B cell (primary cell): ENCODE results near the gene S100A3. TPM values are rescaled to one million over a fixed set of nuclear protein-coding genes. Genes with fewer than 3 reads are reported as not detected.
"Not testable (repeated sequence)": the region's sequence is repeated elsewhere in the genome, so short reads cannot be mapped to it uniquely, and the experiment has no call there.

Experiments used
- ATAC-seq: fragments of 200-7000 bp; cut with Tn5 transposase; one replicate; pipeline ENCODE4 v1.10.0; 2021; ENCODE audit warnings: low read depth, mild to moderate bottlenecking, moderate number of reproducible peaks, moderate library complexity
- CTCF ChIA-PET: fragments of 350-600 bp; sonication (Branson Sonifier 250); formaldehyde crosslinking; loops from one replicate; lab custom pipeline; 2021; ENCODE audit warnings: antibody characterized with exemption, inconsistent platforms; lab: Charles Lee
- POLR2A ChIA-PET: fragments of 350-600 bp; sonication (Branson Sonifier 250); formaldehyde crosslinking; loops from one replicate; lab custom pipeline; 2021; ENCODE audit warnings: antibody characterized with exemption; lab: Charles Lee
- DNase-seq: peaks from one replicate; pipeline ENCODE4 v3.0.0; 2013
- H2AFZ ChIP-seq: 2 replicates; pipeline ENCODE4 v1.6.1; 2012; ENCODE audit warnings: mild to moderate bottlenecking, low read depth, low read length; ENCODE audit not compliant: insufficient read depth, poor library complexity, severe bottlenecking
- H3K27ac ChIP-seq, 2 donors: 1 replicate in 1 of 2; 2 replicates in 1 of 2; pipeline ENCODE4 v1.5.1; 2012 to 2013; ENCODE audit warnings: low read length in 2 of 2, mild to moderate bottlenecking in 2 of 2, moderate library complexity in 1 of 2
- H3K27me3 ChIP-seq, 4 experiments: fragments of 200-600 bp in 1 of 4; sonication (generic) in 1 of 4; replicated peaks in 1 of 4; 1 replicate in 2 of 4; 2 replicates in 2 of 4; pipeline versions ENCODE4 v1.6.1 to v1.7.0; 2013 to 2016; ENCODE audit warnings: low read length in 3 of 4, mild to moderate bottlenecking in 2 of 4, mixed read lengths in 1 of 4, moderate library complexity in 1 of 4; ENCODE audit not compliant: insufficient read depth in 4 of 4, control insufficient read depth in 3 of 4; ENCODE audit errors: control extremely low read depth in 1 of 4
- H3K36me3 ChIP-seq, 2 experiments: replicated peaks in 1 of 2; 1 replicate in 1 of 2; 2 replicates in 1 of 2; pipeline versions ENCODE4 v1.6.1 to v1.7.1; 2013; ENCODE audit warnings: low read length in 1 of 2; ENCODE audit not compliant: insufficient read depth in 2 of 2, control insufficient read depth in 1 of 2; ENCODE audit errors: control extremely low read depth in 1 of 2, extremely low read depth in 1 of 2
- H3K4me1 ChIP-seq, 2 donors: fragments of 200-600 bp in 1 of 2; sonication (generic) in 1 of 2; 1 replicate in 1 of 2; 2 replicates in 1 of 2; pipeline versions ENCODE4 v1.5.1 to v1.6.1; 2013 to 2017; ENCODE audit warnings: low read length in 2 of 2; ENCODE audit not compliant: control insufficient read depth in 2 of 2, insufficient read depth in 2 of 2
- H3K4me2 ChIP-seq: replicated peaks from 2 replicates; pipeline ENCODE3; 2012; ENCODE audit warnings: mild to moderate bottlenecking, low read depth, low read length; ENCODE audit not compliant: poor library complexity, severe bottlenecking
- H3K4me3 ChIP-seq, 5 experiments: fragments of 200-600 bp in 1 of 5; sonication (generic) in 1 of 5; 1 replicate in 3 of 5; 2 replicates in 2 of 5; pipeline versions ENCODE4 v1.5.1 to v1.7.0; 2011 to 2016; ENCODE audit warnings: low read length in 4 of 5, mild to moderate bottlenecking in 4 of 5, low read depth in 2 of 5, control low read depth in 1 of 5, moderate library complexity in 1 of 5; ENCODE audit not compliant: insufficient read depth in 1 of 5; ENCODE audit errors: control extremely low read depth in 1 of 5, extremely low read depth in 1 of 5
- H3K79me2 ChIP-seq: fragments of 200-600 bp; sonication (generic); one replicate; pipeline ENCODE4 v1.6.0; 2016; ENCODE audit warnings: low read length; ENCODE audit not compliant: control insufficient read depth, insufficient read depth
- H3K9ac ChIP-seq: fragments of 200-600 bp; sonication (generic); 2 replicates; pipeline ENCODE4 v1.6.1; 2017; ENCODE audit warnings: mild to moderate bottlenecking, low read length, moderate library complexity
- H3K9me3 ChIP-seq, 3 donors: one replicate each; pipeline versions ENCODE4 v1.6.1 to v1.7.1; 2013; ENCODE audit warnings: low read length in 2 of 3; ENCODE audit not compliant: control insufficient read depth in 2 of 3, insufficient read depth in 1 of 3; ENCODE audit errors: control extremely low read depth in 1 of 3
- H4K20me1 ChIP-seq: 2 replicates; pipeline ENCODE4 v1.6.0; 2012; ENCODE audit warnings: mild to moderate bottlenecking, low read length; ENCODE audit not compliant: insufficient read depth, control insufficient read depth, poor library complexity, severe bottlenecking
- H3K27ac Mint-ChIP-seq: one replicate; pipeline ENCODE4 v1.8.0; 2021; ENCODE audit warnings: mixed read lengths
- H3K27me3 Mint-ChIP-seq: one replicate; pipeline ENCODE4 v1.8.0; 2021; ENCODE audit warnings: mixed read lengths
- H3K4me1 Mint-ChIP-seq: one replicate; pipeline ENCODE4 v1.8.0; 2021; ENCODE audit warnings: mixed read lengths
- H3K4me3 Mint-ChIP-seq: one replicate; pipeline ENCODE4 v1.8.0; 2021; ENCODE audit warnings: mixed read lengths
- H3K9me3 Mint-ChIP-seq: one replicate; pipeline ENCODE4 v1.8.0; 2022; ENCODE audit warnings: mixed read lengths; ENCODE audit not compliant: insufficient read depth
- EZH2 ChIP-seq: IDR thresholded peaks from 2 replicates; pipeline ENCODE4 v1.6.1; 2012; ENCODE audit warnings: borderline replicate concordance, low read depth, mild to moderate bottlenecking, moderate library complexity, low read length; ENCODE audit not compliant: insufficient read depth, poor library complexity, severe bottlenecking
- WGBS: methylation state at CpG from one replicate; pipeline ENCODE4 v1.1.5; 2013; ENCODE audit warnings: missing lambda C conversion rate; ENCODE audit not compliant: insufficient coverage; 5-methylcytosine and 5-hydroxymethylcytosine counted together
- intact Hi-C: fragments of 100-400 bp; cut with micrococcal nuclease; formaldehyde crosslinking; loops from one replicate; pipeline ENCODE4 v1.10.0; 2022
- polyA plus RNA-seq: library from polyadenylated mRNA; depleted of rRNA; stranded (reverse); fragments of >200 nt; gene quantifications from 2 replicates; pipeline ENCODE4 v1.2.3, GENCODE V29; 2012
- total RNA-seq, 2 donors: library from RNA; stranded (reverse); fragments of 120-200 nt in 1 of 2; gene quantifications; 1 replicate in 1 of 2; 2 replicates in 1 of 2; pipeline versions ENCODE4 v1.2.3 to v1.2.4, GENCODE V29; 2013 to 2022
- TF ChIP-seq, protein P1 (sequence below): fragments of 200-600 bp; IDR thresholded peaks from one replicate; pipeline ENCODE4 v1.8.0; 2022; ENCODE audit warnings: antibody characterized with exemption, mild to moderate bottlenecking

S100A3 gene
- total and polyA plus RNA-seq, 2 donors (not counting 1 experiment from before 2014, with no cell fraction given), result not detected

DNA sequence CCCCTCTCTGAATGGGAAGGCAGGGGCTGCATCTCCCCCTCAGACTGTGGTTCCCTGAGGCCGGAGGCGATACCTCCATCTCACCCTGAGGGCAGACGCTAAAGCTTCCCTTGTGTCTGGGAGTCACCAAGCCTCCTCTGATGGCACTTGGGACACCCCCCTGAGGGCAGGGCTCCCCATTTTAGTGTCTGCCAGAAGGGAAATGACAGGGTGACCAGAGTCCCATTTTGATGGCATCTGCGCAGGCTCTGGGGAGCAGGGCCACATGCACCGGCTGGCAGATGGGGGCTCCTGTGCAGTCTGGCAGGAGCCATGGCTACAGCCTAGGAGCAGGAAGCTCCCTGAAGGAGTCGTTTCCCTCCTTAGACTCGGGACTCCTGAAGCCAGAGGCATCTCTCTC is 14.9 kb upstream of the S100A3 start:
- peaks cover 12 to 28% of the 10 kb centered on the region in 2 donors for H3K4me1 ChIP-seq
- H3K4me2 ChIP-seq, result no peak overlapping the region
- Mint-ChIP-seq H3K27ac (no peak overlapping the region), H3K4me3 (no peak overlapping the region), H3K4me1 (peaks cover 28% of the 10 kb centered on the region), H3K27me3 (no peaks in the 10 kb centered on the region), H3K9me3 (no peaks in the 10 kb centered on the region)
- H4K20me1 ChIP-seq, result no peaks in the 10 kb centered on the region
- intact Hi-C loops, result loop anchor here (2.0 kb wide), 1 partner anchor 19 kb away; the partner anchor contains the start of gene S100A4
- no peak overlapping the region for H3K27ac ChIP-seq
- H3K9me3 ChIP-seq, result no peaks in the 10 kb centered on the region
- H3K4me3 ChIP-seq, result no peak overlapping the region
- ATAC-seq (no peak), DNase-seq (no peak)
- H3K27me3 ChIP-seq, result peaks cover 0 to 2% (median 0%) of the 10 kb centered on the region in 4 experiments
- ChIA-PET POLR2A (interaction anchor here (0.9 to 1.2 kb wide), 2 partner anchors 24 to 29 kb away, joined by 3 read pairs; partner anchors contain the start of gene S100A5), CTCF (interaction anchor here (1.0 to 2.8 kb wide), 6 partner anchors 8 to 68 kb away, joined by 3 to 14 read pairs (median 4); partner anchors contain the start of gene S100A5)
- H3K36me3 ChIP-seq, result no peaks in the 10 kb centered on the region
- 100% methylated on average over 5 of the region's 7 CpGs for WGBS
- H3K79me2 ChIP-seq, result no peaks in the 10 kb centered on the region
- TF ChIP-seq, protein P1, sequence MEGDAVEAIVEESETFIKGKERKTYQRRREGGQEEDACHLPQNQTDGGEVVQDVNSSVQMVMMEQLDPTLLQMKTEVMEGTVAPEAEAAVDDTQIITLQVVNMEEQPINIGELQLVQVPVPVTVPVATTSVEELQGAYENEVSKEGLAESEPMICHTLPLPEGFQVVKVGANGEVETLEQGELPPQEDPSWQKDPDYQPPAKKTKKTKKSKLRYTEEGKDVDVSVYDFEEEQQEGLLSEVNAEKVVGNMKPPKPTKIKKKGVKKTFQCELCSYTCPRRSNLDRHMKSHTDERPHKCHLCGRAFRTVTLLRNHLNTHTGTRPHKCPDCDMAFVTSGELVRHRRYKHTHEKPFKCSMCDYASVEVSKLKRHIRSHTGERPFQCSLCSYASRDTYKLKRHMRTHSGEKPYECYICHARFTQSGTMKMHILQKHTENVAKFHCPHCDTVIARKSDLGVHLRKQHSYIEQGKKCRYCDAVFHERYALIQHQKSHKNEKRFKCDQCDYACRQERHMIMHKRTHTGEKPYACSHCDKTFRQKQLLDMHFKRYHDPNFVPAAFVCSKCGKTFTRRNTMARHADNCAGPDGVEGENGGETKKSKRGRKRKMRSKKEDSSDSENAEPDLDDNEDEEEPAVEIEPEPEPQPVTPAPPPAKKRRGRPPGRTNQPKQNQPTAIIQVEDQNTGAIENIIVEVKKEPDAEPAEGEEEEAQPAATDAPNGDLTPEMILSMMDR, result no peak
- H3K9ac ChIP-seq, result no peak overlapping the region
- H2AFZ ChIP-seq, result no peak overlapping the region

DNA sequence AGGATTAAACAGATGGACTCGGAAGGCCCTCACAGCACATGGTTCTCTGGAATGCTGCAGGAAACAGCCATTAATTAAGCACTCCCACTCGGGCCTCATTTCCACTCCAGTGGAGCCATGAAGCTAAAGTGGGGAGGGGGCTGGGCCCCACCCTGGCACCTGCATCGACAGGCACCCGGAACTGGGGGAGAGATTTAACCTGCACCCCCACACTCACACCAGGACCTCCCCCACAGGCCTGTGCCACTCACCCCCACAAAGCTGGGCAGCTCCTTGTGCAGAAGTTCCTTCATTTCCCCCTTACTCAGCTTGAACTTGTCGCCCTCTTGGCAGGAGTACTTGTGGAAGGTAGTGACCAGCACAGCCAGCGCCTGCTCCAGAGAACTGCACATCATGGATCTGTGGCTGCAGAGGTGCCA is 14.4 kb upstream of the S100A3 start:
- DNase-seq, result no peak
- CTCF ChIA-PET, result interaction anchor here (1.3 to 2.2 kb wide), 5 partner anchors 9 to 68 kb away, joined by 3 to 14 read pairs (median 4); no protein-coding TSS in a partner anchor

DNA sequence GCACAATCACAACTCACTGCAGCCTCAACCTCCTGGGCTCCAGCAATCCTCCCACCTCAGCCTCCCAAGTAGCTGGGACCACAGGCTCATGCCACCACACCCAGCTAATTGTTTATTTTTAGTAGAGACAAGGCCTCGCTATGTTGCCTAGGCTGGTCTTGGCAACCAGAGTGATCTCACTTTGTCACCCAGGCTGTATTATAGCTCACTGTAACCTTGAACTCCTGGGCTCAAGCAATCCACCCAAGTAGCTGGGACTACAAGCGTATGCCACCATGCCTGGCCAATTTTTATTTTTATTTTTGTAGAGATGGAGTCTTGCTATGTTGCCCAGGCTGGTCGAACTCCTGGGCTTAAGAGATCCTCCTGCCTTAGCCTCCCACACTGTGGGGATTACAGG is 13.0 kb upstream of the S100A3 start:
- 71% methylated on average over 1 of the region's 3 CpGs for WGBS
- H3K27ac ChIP-seq, H3K4me3 Mint-ChIP-seq, ATAC-seq, H3K36me3 ChIP-seq, intact Hi-C loops, H3K9me3 Mint-ChIP-seq, H2AFZ ChIP-seq, H4K20me1 ChIP-seq, H3K27me3 ChIP-seq, H3K27ac Mint-ChIP-seq, POLR2A ChIA-PET, H3K4me2 ChIP-seq, H3K79me2 ChIP-seq, H3K4me3 ChIP-seq, H3K9ac ChIP-seq, H3K27me3 Mint-ChIP-seq, DNase-seq, H3K9me3 ChIP-seq: not testable (repeated sequence)
- H3K4me1 ChIP-seq, result peaks cover 12 to 19% of the 10 kb centered on the region in 2 donors
- CTCF ChIA-PET, result interaction anchor here (1.0 to 2.0 kb wide), 6 partner anchors 10 to 66 kb away, joined by 3 to 5 read pairs (median 4); partner anchors contain the start of gene S100A6
- peaks cover 17% of the 10 kb centered on the region for H3K4me1 Mint-ChIP-seq

More for the DNA sequence above, 14.4 kb upstream of the S100A3 start:
- no peak overlapping the region for H3K4me3 ChIP-seq
- TF ChIP-seq, protein P1, result no peak
- no peak for TF ChIP-seq EZH2
- H3K36me3 ChIP-seq, result no peaks in the 10 kb centered on the region
- no peak overlapping the region for H3K4me2 ChIP-seq
- Mint-ChIP-seq H3K27me3 (no peaks in the 10 kb centered on the region), H3K4me1 (peaks cover 24% of the 10 kb centered on the region), H3K9me3 (no peaks in the 10 kb centered on the region), H3K4me3 (no peak overlapping the region), H3K27ac (no peak overlapping the region)
- no peaks in the 10 kb centered on the region for H3K9me3 ChIP-seq
- intact Hi-C loops, result no loop called here
- no peak for ATAC-seq
- H3K27ac ChIP-seq, result no peak overlapping the region
- 97% methylated on average over 4 of the region's 6 CpGs for WGBS
- H2AFZ ChIP-seq, result no peak overlapping the region
- no peaks in the 10 kb centered on the region for H3K27me3 ChIP-seq
- POLR2A ChIA-PET, result interaction anchor here (0.9 to 1.2 kb wide), 2 partner anchors 23 to 28 kb away, joined by 3 read pairs; partner anchors contain the start of gene S100A5
- H4K20me1 ChIP-seq, result no peaks in the 10 kb centered on the region
- H3K9ac ChIP-seq, result no peak overlapping the region
- H3K4me1 ChIP-seq, result peaks cover 12 to 24% of the 10 kb centered on the region in 2 donors
- H3K79me2 ChIP-seq, result no peaks in the 10 kb centered on the region
